Erythroblast (primary cell): ENCODE measurements around the gene LCAT.

Experiments
- DNase-seq, 2 experiments: peaks; one replicate each; lab custom pipeline; 2025; lab: John Stamatoyannopoulos, UW
- GATA1 ChIP-seq: IDR thresholded peaks from 2 replicates; pipeline ENCODE4 v1.6.1; 2011; ENCODE audit warnings: low read depth, mild to moderate bottlenecking, control low read depth, low read length, moderate library complexity
- POLR2A ChIP-seq: IDR thresholded peaks from 2 replicates; pipeline ENCODE4 v1.6.1; 2011; ENCODE audit warnings: mild to moderate bottlenecking, low read length

The LCAT gene

DNA sequence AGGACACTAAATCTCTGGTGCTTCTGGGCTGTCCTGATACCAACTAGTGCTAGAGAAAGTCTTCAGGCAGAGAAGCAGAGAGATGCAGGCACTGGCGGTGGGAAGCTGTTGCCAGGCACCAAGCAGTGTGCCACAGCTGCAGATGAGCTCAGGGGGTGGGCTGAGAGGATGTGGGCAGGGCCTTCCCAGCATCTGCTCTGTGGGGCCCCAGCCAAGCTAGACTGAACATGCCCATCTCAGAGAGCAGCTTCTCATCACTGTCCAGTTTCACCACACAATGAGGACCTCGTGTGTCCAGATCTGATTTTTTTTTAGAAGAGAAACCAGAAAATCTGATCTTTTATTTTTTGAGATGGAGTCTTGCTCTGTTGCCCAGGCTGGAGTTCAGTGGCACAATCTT, 33.8 kb downstream of the LCAT start:
- no peak for DNase-seq

DNA sequence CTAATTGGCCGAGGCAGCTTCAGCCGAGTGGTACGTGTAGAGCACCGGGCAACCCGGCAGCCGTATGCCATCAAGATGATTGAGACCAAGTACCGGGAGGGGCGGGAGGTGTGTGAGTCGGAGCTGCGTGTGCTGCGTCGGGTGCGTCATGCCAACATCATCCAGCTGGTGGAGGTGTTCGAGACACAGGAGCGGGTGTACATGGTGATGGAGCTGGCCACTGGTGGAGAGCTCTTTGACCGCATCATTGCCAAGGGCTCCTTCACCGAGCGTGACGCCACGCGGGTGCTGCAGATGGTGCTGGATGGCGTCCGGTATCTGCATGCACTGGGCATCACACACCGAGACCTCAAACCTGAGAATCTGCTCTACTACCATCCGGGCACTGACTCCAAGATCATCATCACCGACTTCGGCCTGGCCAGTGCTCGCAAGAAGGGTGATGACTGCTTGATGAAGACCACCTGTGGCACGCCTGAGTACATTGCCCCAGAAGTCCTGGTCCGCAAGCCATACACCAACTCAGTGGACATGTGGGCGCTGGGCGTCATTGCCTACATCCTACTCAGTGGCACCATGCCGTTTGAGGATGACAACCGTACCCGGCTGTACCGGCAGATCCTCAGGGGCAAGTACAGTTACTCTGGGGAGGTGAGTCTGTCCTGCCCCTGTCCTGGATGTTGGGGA, 34.7 kb downstream of the LCAT start:
- TF ChIP-seq GATA1: no peak
- TF ChIP-seq POLR2A: no peak

More for the DNA sequence above, 33.8 kb downstream of the LCAT start:
- TF ChIP-seq GATA1 (no peak), POLR2A (no peak)

GRCh38 chr16:67907397-67908180, 36.3 kb downstream of the LCAT start:
- DNase-seq: no peak
- TF ChIP-seq GATA1 (no peak), POLR2A (no peak)

More for the DNA sequence above, 34.7 kb downstream of the LCAT start:
- DNase-seq: no peak

- no peak for TF ChIP-seq POLR2A
- no peak for TF ChIP-seq GATA1
- no peak for DNase-seq
Measured at GRCh38 chr16:67902831-67903230, 41.1 kb downstream of the LCAT start.

GRCh38 chr16:67901734-67902133, 42.2 kb downstream of the LCAT start:
- DNase-seq: no peak
- TF ChIP-seq POLR2A (no peak), GATA1 (no peak)

DNA sequence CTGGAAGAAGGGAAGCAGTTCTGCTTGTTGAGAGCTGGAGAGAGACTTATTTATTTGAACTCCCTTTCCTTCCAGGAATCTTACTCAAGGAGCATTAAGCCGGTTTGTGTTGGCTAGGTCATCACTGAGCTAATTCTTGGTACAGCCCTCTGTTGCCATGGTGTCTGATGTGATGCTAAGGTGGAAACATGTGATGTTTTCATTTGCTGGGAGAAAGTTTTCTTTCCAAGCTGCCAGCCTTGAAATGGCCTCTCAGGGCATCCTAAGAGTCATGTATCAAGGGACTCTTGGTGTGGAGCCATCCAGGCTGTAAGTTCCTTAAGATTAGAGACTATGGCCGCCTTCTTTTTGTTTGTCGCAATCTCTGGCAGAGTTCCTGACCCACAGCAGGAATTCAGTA, 46.7 kb downstream of the LCAT start:
- no peak for DNase-seq
- no peak for TF ChIP-seq GATA1
- TF ChIP-seq POLR2A: no peak

DNA sequence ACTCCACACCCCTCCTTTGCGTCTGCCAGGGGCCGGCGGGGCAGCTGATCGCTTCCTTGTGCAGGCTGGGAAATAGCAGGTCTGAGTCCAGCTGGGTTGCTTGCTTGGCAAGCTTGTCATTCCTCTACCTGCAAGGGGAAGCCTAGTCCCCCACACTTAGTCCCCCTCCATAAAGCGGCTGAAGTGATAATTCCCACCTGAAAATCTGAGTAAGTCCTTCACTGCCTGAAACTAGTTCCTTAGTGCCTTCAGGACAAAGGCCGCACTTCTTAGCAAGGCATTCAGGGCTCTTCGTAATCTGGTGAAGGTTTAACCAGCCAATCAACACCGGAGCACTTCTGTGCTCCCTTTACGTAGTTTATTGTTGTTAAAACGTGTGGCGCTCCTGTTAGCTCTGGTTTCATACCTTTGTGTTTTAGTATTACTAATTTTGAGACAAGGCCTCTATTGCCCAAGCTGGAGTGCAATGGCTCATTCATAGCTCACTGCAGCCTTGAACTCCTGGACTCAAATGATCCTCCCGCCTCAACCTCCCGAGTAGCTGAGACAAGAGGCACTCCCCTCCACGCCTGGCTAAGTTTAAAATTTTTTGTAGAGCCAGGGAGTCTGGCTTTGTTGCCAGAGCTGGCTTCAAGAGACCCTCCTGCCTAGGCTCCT, 50.0 kb downstream of the LCAT start:
- TF ChIP-seq GATA1 (no peak), POLR2A (no peak)
- DNase-seq: peak in 1 of 2 experiments; percentile 50

GRCh38 chr16:67892899-67893742, 50.8 kb downstream of the LCAT start, which contains the start of gene PSKH1:
Gene PSKH1, plus strand, starts transcription at chr16:67893254. Its CDS starts 15,496 bp downstream, at chr16:67908750.
- peak; percentile 97 to 99 for DNase-seq
- no peak for TF ChIP-seq GATA1
- TF ChIP-seq POLR2A: peak; percentile 72

- TF ChIP-seq GATA1 (no peak), POLR2A (no peak)
- no peak for DNase-seq
Measured at GRCh38 chr16:67892375-67892774, 51.5 kb downstream of the LCAT start.
